Caki2 (cell line): ENCODE results near the gene PDE4B. TPM values are rescaled to one million over a fixed set of nuclear protein-coding genes. Genes with fewer than 3 reads are reported as not detected.

Experiments used
- DNase-seq: peaks from one replicate; pipeline ENCODE4 v3.0.0-alpha.2; 2015; ENCODE audit warnings: low read depth
- in situ Hi-C: cut with HindIII; loops from 2 replicates; pipeline ENCODE4 v1.10.0; 2016; ENCODE audit warnings: low sequenced_read_pairs, low pct_unique_long_range_greater_than_20kb, mixed read lengths
- total RNA-seq: library from RNA; depleted of rRNA; stranded (reverse); fragments of >200 nt; shearing (Covaris generic); gene quantifications from 2 replicates; pipeline ENCODE4 v1.2.3, GENCODE V29; 2014; ENCODE audit warnings: low replicate concordance

Gene PDE4B
- total RNA-seq, 1 experiment from 2014 or later = not detected

GRCh38 chr1:66172272-66172671, 379.6 kb downstream of the PDE4B start:
- DNase-seq = no peak
- in situ Hi-C loops = no loop called here

- no peak for DNase-seq
- in situ Hi-C loops = no loop called here
These were observed 382.4 kb downstream of the PDE4B start for GRCh38 chr1:66175098-66175497.

- DNase-seq = no peak
- in situ Hi-C loops = no loop called here
These were observed 382.9 kb downstream of the PDE4B start for GRCh38 chr1:66175581-66175980.

GRCh38 chr1:66176012-66176715, 383.5 kb downstream of the PDE4B start:
- DNase-seq = no peak
- in situ Hi-C loops = no loop called here

GRCh38 chr1:66176832-66177231, 384.1 kb downstream of the PDE4B start:
- in situ Hi-C loops = no loop called here
- no peak for DNase-seq

- in situ Hi-C loops = no loop called here
- no peak for DNase-seq
These were observed 384.8 kb downstream of the PDE4B start for GRCh38 chr1:66177510-66177909.

- DNase-seq = no peak
- in situ Hi-C loops = no loop called here
These were observed 389.3 kb downstream of the PDE4B start for GRCh38 chr1:66182026-66182425.

- in situ Hi-C loops = no loop called here
- no peak for DNase-seq
These were observed 390.0 kb downstream of the PDE4B start for GRCh38 chr1:66182551-66183178.

GRCh38 chr1:66183400-66183799, 390.7 kb downstream of the PDE4B start:
- in situ Hi-C loops = no loop called here

GRCh38 chr1:66197120-66197519, 404.4 kb downstream of the PDE4B start:
- no peak for DNase-seq
- in situ Hi-C loops = no loop called here

More at GRCh38 chr1:66183400-66183799, 390.7 kb downstream of the PDE4B start:
- DNase-seq = no peak

- in situ Hi-C loops = no loop called here
- DNase-seq = no peak
These were observed 405.1 kb downstream of the PDE4B start for GRCh38 chr1:66197785-66198184.

- in situ Hi-C loops = no loop called here
- no peak for DNase-seq
These were observed 414.0 kb downstream of the PDE4B start for GRCh38 chr1:66206563-66207144.

GRCh38 chr1:66207484-66207883, 414.8 kb downstream of the PDE4B start:
- in situ Hi-C loops = no loop called here
- no peak for DNase-seq

GRCh38 chr1:66208632-66209031, 415.9 kb downstream of the PDE4B start:
- no peak for DNase-seq
- in situ Hi-C loops = no loop called here

GRCh38 chr1:66210635-66211244, 418.0 kb downstream of the PDE4B start:
- no peak for DNase-seq

GRCh38 chr1:66211521-66211920, 418.8 kb downstream of the PDE4B start:
- DNase-seq = no peak
- in situ Hi-C loops = no loop called here

More at GRCh38 chr1:66210635-66211244, 418.0 kb downstream of the PDE4B start:
- in situ Hi-C loops = no loop called here

GRCh38 chr1:66213491-66213890, 420.8 kb downstream of the PDE4B start:
- in situ Hi-C loops = no loop called here
- no peak for DNase-seq

GRCh38 chr1:66214901-66215300, 422.2 kb downstream of the PDE4B start:
- no peak for DNase-seq
- in situ Hi-C loops = no loop called here

GRCh38 chr1:66217021-66217420, 424.3 kb downstream of the PDE4B start:
- in situ Hi-C loops = no loop called here
- peak; percentile 25 for DNase-seq
